HepG2 (cell line): ENCODE data around the gene ZNF584. TPM values are rescaled to one million over a fixed set of nuclear protein-coding genes. Genes with fewer than 3 reads are reported as not detected.
A peak's percentile ranks its signal among the peaks of the same experiment; 100 is the strongest.

Experiments
- ARID4A ChIP-seq: sonication (generic); formaldehyde crosslinking; IDR thresholded peaks from 2 replicates; pipeline ENCODE4 v1.5.0; 2020; ENCODE audit warnings: mild to moderate bottlenecking, missing genetic modification reagents, borderline replicate concordance
- DNMT1 ChIP-seq: sonication (generic); formaldehyde crosslinking; IDR thresholded peaks from 2 replicates; pipeline ENCODE4 v1.5.1; 2020; ENCODE audit warnings: mild to moderate bottlenecking, missing genetic modification reagents
- FOSL1 ChIP-seq: sonication (generic); formaldehyde crosslinking; IDR thresholded peaks from 2 replicates; pipeline ENCODE4 v1.9.0; 2021; ENCODE audit warnings: missing genetic modification reagents, borderline replicate concordance
- HNRNPL ChIP-seq: fragments of 200-400 bp; formaldehyde crosslinking; IDR thresholded peaks from 2 replicates; pipeline ENCODE4 v1.6.1; 2017; ENCODE audit warnings: mild to moderate bottlenecking, low read depth, low read length
- HOMEZ ChIP-seq: IDR thresholded peaks from 2 replicates; pipeline ENCODE4 v1.6.1; 2016; ENCODE audit warnings: low read depth
- KDM3A ChIP-seq: IDR thresholded peaks from 2 replicates; pipeline ENCODE4 v1.6.1; 2018; ENCODE audit warnings: low read depth, missing compliant biosample characterization
- PRDM4 ChIP-seq: sonication (generic); formaldehyde crosslinking; IDR thresholded peaks from 2 replicates; pipeline ENCODE4 v1.9.0; 2021; ENCODE audit warnings: missing genetic modification reagents, borderline replicate concordance
- ZBTB3 ChIP-seq: sonication (generic); formaldehyde crosslinking; IDR thresholded peaks from 2 replicates; pipeline ENCODE4 v1.4.0; 2020; ENCODE audit warnings: low read depth, mild to moderate bottlenecking, moderate library complexity, missing genetic modification reagents, borderline replicate concordance
- ZNF282 ChIP-seq: fragments of 450-650 bp; IDR thresholded peaks from 2 replicates; pipeline ENCODE4 v1.6.1; 2018; ENCODE audit not compliant: partially characterized antibody
- ZNF574 ChIP-seq: sonication (generic); formaldehyde crosslinking; IDR thresholded peaks from 2 replicates; pipeline ENCODE4 v1.4.0; 2020; ENCODE audit warnings: missing genetic modification reagents
- ZNF670 ChIP-seq: sonication (generic); formaldehyde crosslinking; IDR thresholded peaks from 2 replicates; pipeline ENCODE4 v1.8.0; 2022; ENCODE audit warnings: mild to moderate bottlenecking, missing genetic modification reagents, borderline replicate concordance
- ZNF691 ChIP-seq: sonication (generic); formaldehyde crosslinking; IDR thresholded peaks from 2 replicates; pipeline ENCODE4 v1.4.0; 2020; ENCODE audit warnings: missing genetic modification reagents, low read depth, mild to moderate bottlenecking, borderline replicate concordance
- ZNF775 ChIP-seq: sonication (generic); formaldehyde crosslinking; IDR thresholded peaks from 2 replicates; pipeline ENCODE4 v1.4.0; 2020; ENCODE audit warnings: missing genetic modification reagents, mild to moderate bottlenecking, moderate library complexity, borderline replicate concordance
- polyA plus RNA-seq, 8 experiments: library from polyadenylated mRNA; depleted of rRNA in 3 of 8; stranded (reverse) in 7 of 8; unstranded in 1 of 8; fragments of >200 nt; fragmentation: Illumina TruSeq in 4 of 8; extraction: Trizol in 4 of 8; gene quantifications; 2 replicates each; pipeline versions ENCODE4 v1.2.1 to v1.2.3, GENCODE V29; 2011 to 2016; ENCODE audit warnings: low read depth in 4 of 8, missing spikeins in 1 of 8, mixed read lengths in 1 of 8; ENCODE audit not compliant: insufficient read depth in 1 of 8
- total RNA-seq, 5 experiments: library from RNA; depleted of rRNA; stranded (reverse); fragments of >200 nt; fragmentation: Illumina TruSeq; extraction: Trizol; gene quantifications; 2 replicates each; pipeline ENCODE4 v1.2.3, GENCODE V29; 2016; ENCODE audit warnings: low read depth in 1 of 5

ZNF584 gene
- total and polyA plus RNA-seq, 2 of the 13 experiments (the other 11 are each of a cell fraction or from before 2014, with no cell fraction given), result 2.4 to 7.0 TPM

DNA sequence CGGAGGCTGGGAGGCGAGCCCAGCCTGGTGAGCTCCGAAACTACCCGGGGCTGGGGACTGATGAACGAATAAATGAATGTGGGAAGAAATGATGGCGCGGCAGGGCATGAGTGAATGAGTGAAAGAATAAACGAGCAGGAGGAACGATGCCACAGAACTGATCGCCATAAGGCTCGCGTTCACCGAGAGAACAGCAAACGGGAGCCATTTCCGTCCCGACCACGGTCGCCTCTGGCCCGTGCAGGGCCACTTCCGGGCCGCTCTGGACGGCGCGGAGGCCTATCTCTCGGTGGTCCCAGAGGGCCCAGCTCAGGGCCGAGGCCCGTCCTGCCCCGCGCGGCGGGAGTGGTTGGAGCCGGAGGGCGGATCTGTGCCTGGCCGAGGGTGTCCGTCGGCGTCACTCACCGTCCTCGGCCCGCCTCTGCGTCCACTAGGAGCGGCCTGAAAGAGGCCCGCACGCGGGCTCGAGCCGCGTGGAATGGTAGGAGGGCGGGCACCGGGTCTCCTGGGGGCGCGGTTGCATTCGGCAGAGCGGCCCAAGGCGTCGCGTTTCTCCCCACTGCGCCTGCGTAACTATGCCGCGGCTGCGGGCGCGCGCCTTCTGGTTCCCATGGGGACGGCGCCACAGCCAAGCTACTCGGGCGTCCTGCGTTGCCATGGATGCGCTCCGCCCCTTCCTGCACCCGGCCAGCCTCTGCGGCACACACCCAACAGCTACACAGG lies 46.0 kb upstream of the ZNF584 start, which contains the start of gene ZNF497 (continued):
- TF ChIP-seq ZNF574 (CRISPR knock-in tag) (peak; percentile 100), HNRNPL (no peak), PRDM4 (CRISPR knock-in tag) (no peak), ARID4A (CRISPR knock-in tag) (peak; percentile 99), ZBTB3 (CRISPR knock-in tag) (no peak), ZNF691 (CRISPR knock-in tag) (no peak), ZNF282 (no peak), HOMEZ (CRISPR knock-in tag) (no peak), DNMT1 (CRISPR knock-in tag) (no peak), ZNF775 (CRISPR knock-in tag) (no peak), ZNF670 (CRISPR knock-in tag) (peak; percentile 72; the same call in 1 of the 2 replicates), KDM3A (CRISPR knock-in tag) (peak; percentile 84), FOSL1 (CRISPR knock-in tag) (0 out of 2 replicates have a peak, but pooled peaks have one; percentile 33)
